Measurements from ENCODE around the gene CYRIA. TPM values are rescaled to one million over a fixed set of nuclear protein-coding genes. Genes with fewer than 3 reads are reported as not detected.

The CYRIA gene
- total and polyA plus RNA-seq, 3 donors from 2014 or later, result 2.6 to 4.8 (median 4.1) TPM

- Histone ChIP-seq H3K27ac (no peak overlapping the region), H3K27me3 (no peaks in the 10 kb centered on the region), H3K36me3 (ENCODE audit: low read depth, missing control alignments) (no peaks in the 10 kb centered on the region), H3K9me3 (no peaks in the 10 kb centered on the region), H3K4me1 (peaks cover 10% of the 10 kb centered on the region), H3K4me3 (no peak overlapping the region)
- TF ChIP-seq POLR2A (IDR thresholded peaks at IDR 0.05) (no peak), CTCF (IDR thresholded peaks at IDR 0.05) (no peak)
- whole genome bisulfite sequencing, 2 donors, result 90 to 91% methylated on average over 9 of the region's 9 CpGs
- intact Hi-C loops (cut with DNase I; ENCODE audit: low total_unique reads), result no loop called here
- DNase-seq, result no peak
Observed at GRCh38 chr2:16649353-16650286, 16.0 kb downstream of the CYRIA start.

GRCh38 chr2:16647992-16648617 is 17.5 kb downstream of the CYRIA start:
- H3K36me3 ChIP-seq (ENCODE audit: low read depth, missing control alignments), result no peaks in the 10 kb centered on the region
- H3K27me3 ChIP-seq, result no peaks in the 10 kb centered on the region
- peaks cover 10% of the 10 kb centered on the region for H3K4me1 ChIP-seq
- H3K9me3 ChIP-seq, result no peaks in the 10 kb centered on the region
- DNase-seq, result no peak
- TF ChIP-seq CTCF (IDR thresholded peaks at IDR 0.05), result no peak
- no peak for TF ChIP-seq POLR2A (IDR thresholded peaks at IDR 0.05)
- WGBS, 2 donors, result 74 to 77% methylated on average over 2 of the region's 2 CpGs
- H3K27ac ChIP-seq, result no peak overlapping the region
- no peak overlapping the region for H3K4me3 ChIP-seq
- intact Hi-C loops (cut with DNase I; ENCODE audit: low total_unique reads), result no loop called here

- no peaks in the 10 kb centered on the region for H3K36me3 ChIP-seq (ENCODE audit: low read depth, missing control alignments)
- no peak for DNase-seq
- TF ChIP-seq CTCF (IDR thresholded peaks at IDR 0.05) (no peak), POLR2A (IDR thresholded peaks at IDR 0.05) (no peak)
- no peak overlapping the region for H3K4me3 ChIP-seq
- no peak overlapping the region for H3K27ac ChIP-seq
- no peaks in the 10 kb centered on the region for H3K27me3 ChIP-seq
- peaks cover 11% of the 10 kb centered on the region for H3K4me1 ChIP-seq
- no peaks in the 10 kb centered on the region for H3K9me3 ChIP-seq
- WGBS, 2 donors, result 93 to 97% methylated on average over 3 of the region's 3 CpGs
- intact Hi-C loops (cut with DNase I; ENCODE audit: low total_unique reads), result no loop called here
Observed at GRCh38 chr2:16645775-16646559, 19.7 kb downstream of the CYRIA start.

- intact Hi-C loops (cut with DNase I; ENCODE audit: low total_unique reads), result no loop called here
- H3K4me3 ChIP-seq, result no peak overlapping the region
- peaks cover 7% of the 10 kb centered on the region for H3K4me1 ChIP-seq
- no peaks in the 10 kb centered on the region for H3K27me3 ChIP-seq
- TF ChIP-seq POLR2A (IDR thresholded peaks at IDR 0.05) (no peak), CTCF (IDR thresholded peaks at IDR 0.05) (no peak)
- no peak for DNase-seq
- 86 to 91% methylated on average over 7 of the region's 7 CpGs for WGBS, 2 donors
- H3K9me3 ChIP-seq, result no peaks in the 10 kb centered on the region
- H3K27ac ChIP-seq, result no peak overlapping the region
- no peaks in the 10 kb centered on the region for H3K36me3 ChIP-seq (ENCODE audit: low read depth, missing control alignments)
Observed at GRCh38 chr2:16645088-16645487, 20.5 kb downstream of the CYRIA start.

Measured in testis (tissue), 3 donors.